HG03139 (cell line): ENCODE data around the gene SNX24.
A peak's percentile ranks its signal among the peaks of the same experiment; 100 is the strongest.
"Not testable (repeated sequence)": the region's sequence is repeated elsewhere in the genome, so short reads cannot be mapped to it uniquely, and the experiment has no call there.

Experiments
- ATAC-seq: cut with Tn5 transposase; IDR thresholded peaks from one replicate; pipeline ENCODE4 v1.9.1; 2021; ENCODE audit not compliant: unreplicated experiment

SNX24 gene

DNA sequence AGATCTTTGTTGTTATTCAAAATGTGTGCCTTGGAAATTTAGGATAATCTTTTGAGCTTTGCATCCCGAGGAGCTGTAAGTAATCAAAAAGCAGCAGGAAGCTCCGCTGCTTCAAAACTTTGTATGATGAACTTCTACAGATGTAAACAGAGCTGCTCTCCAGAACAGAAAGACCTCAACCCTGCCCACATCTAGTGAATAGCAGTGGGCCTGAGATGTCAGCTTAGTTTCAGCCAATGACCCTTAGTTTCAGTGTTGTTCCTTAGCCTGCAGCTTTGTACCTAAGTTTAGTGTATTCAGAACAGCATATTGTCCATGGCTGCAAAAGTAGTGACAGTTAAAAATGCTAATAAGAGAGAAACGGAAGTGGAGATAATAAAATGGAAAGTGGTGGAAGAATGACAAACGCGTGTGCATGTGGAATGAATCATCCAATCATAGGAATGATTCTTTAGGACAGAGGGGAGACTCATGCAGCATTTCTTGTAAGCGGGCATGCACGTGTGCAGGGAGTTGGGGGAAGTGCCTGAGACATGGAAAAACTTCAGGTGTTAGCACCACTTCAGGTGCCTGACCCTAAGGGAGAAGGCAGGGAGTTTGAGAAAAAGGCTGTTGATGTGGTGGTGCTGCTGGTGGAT, 24.9 kb downstream of the SNX24 start:
- ATAC-seq: no peak

GRCh38 chr5:122871661-122872060, 26.2 kb downstream of the SNX24 start:
- ATAC-seq: no peak

- no peak for ATAC-seq
Measured at GRCh38 chr5:122874179-122874875, 28.9 kb downstream of the SNX24 start.

GRCh38 chr5:122877518-122877917, 32.1 kb downstream of the SNX24 start:
- peak; percentile 45 for ATAC-seq

DNA sequence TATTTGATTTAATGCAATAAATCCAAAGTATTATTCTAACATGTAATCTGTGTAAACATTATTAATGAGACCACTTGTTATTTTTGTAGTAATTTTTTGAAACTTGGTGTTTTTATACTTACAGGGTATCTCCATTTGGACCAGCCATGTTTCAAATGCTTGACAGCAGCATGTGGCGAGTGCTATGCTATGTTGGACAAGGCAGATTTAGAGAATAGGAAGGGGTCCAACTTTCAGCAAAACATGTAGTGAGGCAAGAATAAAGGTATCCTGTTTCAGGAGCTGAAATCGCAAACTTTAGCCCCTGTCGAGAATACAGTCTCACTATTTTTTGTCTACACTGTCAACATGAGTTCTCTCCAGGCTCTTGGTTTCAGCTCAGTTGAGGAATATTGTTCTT, 33.7 kb downstream of the SNX24 start:
- ATAC-seq: no peak

- no peak for ATAC-seq
Measured at GRCh38 chr5:122880170-122880689, 34.8 kb downstream of the SNX24 start.

DNA sequence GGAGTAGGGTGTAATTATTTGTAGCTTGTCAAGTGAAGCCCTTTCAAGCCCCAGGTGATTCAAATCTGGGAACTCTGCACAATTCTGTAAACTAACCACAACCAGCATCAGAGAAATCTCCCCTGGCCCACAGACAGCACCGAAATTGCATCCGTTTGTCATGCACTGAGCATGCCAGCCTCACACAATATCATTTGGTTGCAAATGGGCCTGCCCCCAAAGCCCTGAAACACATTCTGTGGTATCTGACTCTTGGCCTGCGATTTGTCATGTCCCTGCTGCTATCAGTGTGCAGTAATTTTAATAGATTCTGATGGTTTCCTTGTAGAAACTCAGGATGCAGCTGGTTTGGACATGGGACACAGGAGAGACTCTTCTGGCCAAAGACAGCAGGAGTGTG, 35.3 kb downstream of the SNX24 start:
- peak; percentile 64 for ATAC-seq

GRCh38 chr5:122882831-122883230, 37.4 kb downstream of the SNX24 start:
- ATAC-seq: no peak

DNA sequence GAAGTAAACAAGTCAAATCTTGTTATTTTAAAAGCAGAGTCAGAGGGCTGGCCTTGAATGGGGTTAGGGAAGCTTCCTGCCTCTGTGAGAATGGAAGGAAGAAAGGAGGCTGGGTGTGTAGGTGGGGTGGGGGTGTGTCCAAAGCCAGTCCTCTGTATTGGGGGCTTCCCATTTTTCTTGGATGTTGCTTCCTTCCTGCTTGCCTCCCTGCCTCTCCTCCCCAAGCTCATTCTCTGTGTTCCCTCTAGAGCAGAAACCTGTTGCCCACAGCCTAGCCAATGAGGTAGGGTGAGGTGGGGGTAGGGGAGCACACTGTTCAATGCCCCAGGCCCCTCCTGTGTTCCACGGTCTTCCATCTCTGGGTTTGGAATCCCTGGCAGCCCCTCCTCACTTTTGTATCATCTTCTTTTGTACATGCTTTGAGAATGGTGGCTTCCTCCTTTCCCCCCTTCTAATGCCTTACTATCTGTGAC, 39.7 kb downstream of the SNX24 start:
- no peak for ATAC-seq

GRCh38 chr5:122885891-122886290, 40.5 kb downstream of the SNX24 start:
- no peak for ATAC-seq

GRCh38 chr5:122895141-122895540, 49.7 kb downstream of the SNX24 start:
- ATAC-seq: no peak

DNA sequence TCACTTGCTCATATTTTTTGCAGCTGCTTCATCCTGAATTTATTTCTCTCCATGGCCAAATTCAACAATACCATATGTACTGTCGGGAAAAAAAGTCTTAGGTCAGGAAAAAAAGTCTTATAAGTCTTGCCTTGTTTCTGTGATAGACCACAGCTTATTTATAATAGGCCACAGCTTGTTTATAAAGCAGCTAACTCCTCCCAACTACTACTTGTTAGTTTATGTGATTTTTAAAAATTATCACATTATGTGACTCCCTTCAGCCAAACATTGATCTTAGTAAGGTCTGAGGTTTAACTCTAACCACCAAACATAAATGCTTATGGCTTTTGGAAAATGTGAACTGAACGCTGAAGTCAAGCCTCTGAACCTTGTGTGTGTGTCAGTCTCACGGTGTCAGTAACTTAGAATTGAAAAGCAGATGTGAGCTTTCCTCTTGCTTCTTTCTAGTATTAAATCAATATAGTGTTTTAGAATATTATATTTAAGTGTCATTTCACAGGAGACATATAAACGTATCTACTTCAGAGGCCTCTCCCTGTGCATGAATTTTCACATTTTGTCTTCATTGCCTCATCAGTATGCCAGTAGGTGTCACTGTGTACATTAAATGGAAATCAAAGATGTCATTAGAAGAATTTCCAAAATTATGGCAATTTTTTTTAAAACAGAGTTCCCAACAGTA, 51.3 kb downstream of the SNX24 start:
- no peak for ATAC-seq

DNA sequence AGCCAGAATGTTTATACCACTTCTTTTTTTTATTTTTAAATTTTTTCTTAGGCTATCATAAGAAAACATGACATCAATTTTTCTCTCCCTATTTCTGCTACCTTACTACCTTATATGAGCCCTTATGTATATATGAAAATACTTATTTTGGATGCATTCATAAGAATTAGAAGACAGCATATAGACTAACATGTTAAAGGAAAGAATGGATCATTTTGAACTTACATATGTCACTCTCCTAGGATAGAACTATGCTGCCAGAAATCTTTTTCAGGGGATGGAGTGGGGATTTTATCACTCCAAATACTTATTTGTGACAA, 51.8 kb downstream of the SNX24 start:
- no peak for ATAC-seq

- no peak for ATAC-seq
Measured at GRCh38 chr5:122901346-122901745, 55.9 kb downstream of the SNX24 start.

DNA sequence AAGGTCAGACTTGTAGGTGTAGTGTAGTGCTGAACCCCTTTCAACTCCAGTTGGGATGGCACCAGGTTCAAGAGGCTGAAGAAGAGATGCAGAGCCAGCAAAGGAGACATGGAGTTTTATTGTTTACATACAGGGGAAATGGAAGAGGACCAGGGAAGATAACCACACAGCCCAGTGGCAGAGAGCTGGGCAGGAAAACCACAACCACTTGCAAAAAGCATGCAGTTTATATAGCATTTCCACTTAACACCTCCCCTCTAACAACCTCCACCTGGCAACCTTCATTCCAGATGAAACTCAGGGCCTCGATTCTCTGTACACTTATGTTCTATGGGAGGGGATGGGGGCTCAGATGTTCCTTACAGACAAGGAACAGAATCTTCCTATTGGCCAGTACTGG, 56.9 kb downstream of the SNX24 start:
- no peak for ATAC-seq

DNA sequence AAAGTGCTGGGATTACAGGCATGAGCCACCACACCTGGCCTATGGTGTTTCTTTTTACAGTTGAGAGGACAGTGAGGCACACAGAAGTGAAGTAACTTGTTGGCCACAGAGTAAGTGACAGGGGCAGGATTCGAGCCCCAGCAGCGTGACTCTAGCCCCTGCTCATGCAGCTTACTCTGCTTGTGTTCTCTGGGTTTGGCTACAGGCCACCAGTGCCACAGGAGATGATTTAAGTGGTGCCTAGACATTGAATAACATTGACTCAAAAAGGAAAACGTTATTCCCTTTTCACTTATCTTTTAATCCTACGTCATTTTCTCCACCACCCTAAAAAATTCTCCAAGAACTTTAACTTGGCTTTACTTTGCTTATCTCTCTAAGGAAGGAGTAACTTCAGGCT, 61.4 kb downstream of the SNX24 start:
- ATAC-seq: no peak

DNA sequence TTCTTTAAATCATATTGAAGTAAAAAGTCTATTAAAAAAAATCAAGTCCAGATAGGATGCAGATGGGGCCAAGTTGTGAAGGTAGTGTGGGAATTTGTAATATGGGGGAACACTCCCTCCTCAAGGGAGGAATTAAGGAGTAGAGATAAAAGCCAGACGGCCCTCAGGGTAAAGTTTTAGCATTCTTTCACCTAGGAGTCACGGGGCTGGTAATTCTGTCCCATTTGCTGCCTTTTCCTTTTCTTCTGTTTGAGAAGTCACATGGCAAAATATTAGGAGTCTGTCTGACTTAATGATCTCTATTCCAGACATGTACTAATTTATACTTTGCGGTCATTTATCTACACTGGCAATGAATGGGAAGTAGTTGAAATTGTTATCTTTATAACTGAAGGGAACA, 61.9 kb downstream of the SNX24 start:
- ATAC-seq: no peak

GRCh38 chr5:122908108-122908507, 62.7 kb downstream of the SNX24 start:
- ATAC-seq: no peak

- no peak for ATAC-seq
Measured at GRCh38 chr5:122908662-122909061, 63.2 kb downstream of the SNX24 start.

DNA sequence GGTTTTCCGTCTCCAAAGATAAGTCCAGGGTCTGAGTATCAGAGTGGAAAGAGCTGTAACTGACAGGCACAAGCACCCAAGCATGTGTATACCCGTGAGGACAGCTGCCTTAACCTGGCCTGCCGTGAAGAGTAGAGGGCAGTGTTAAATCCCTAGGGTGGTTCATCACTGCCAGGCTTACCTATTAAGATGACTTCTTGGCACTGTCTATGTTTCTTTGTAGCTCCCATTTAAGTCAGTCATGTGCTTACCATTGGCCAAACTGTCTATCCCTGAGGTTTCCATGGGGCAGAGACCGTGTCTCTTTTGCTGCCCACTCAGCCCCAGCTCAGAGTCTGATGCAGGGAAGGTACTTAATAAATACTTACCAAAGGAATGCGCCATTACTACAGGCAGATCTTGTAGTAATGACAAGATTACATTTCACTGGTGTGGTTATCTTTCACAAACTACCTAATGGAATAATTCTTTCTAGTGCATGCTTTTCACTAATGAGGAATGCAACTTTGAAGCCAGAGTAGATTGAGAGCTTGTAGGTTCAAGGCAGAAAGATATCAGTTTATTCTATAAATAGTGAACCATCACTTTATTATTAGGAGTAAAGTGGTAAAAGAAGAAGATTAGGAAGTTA, 64.2 kb downstream of the SNX24 start:
- ATAC-seq: no peak

- ATAC-seq: not testable (repeated sequence)
Measured at GRCh38 chr5:122913436-122913835, 68.0 kb downstream of the SNX24 start.
